ENCODE measurements around the gene FNIP1. TPM values are rescaled to one million over a fixed set of nuclear protein-coding genes. Genes with fewer than 3 reads are reported as not detected.

Gene FNIP1
- total RNA-seq, 2 donors from 2014 or later = 23.0 to 23.8 TPM

GRCh38 chr5:131795879-131796792 lies 681 bp downstream of the FNIP1 start:
- ATAC-seq (replicated peaks in 1 of 2) = peak; percentile 22
- H3K36me3 Mint-ChIP-seq (ENCODE audit: insufficient read depth in 2 of 2) = peaks cover 2 to 5% of the 10 kb centered on the region in 2 donors
- peaks cover 40% of the 10 kb centered on the region for H3K4me1 Mint-ChIP-seq (ENCODE audit: low read depth)

DNA sequence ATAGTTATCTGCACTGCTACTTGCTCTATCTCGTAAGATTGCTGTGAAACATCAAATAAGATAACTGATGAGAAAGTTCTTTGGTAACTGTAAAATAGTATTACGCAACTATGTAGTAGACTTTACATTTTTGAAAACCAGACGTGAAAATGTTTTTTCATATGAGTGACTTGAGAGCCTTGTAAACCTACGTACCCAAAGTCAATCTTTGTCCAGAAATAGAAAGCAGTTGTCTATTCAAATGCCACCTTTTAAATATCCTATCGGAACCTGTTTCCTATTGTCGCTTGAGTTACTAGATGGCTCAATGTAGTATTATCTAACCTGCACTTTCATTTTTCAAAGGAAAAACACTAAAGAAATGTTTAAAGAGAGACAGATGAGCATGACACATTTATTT lies 1.6 kb downstream of the FNIP1 start:
- H3K27ac Mint-ChIP-seq = peak overlapping the region; percentile 73
- peaks cover 49% of the 10 kb centered on the region for H3K4me1 Mint-ChIP-seq (ENCODE audit: low read depth)
- peaks cover 2 to 5% of the 10 kb centered on the region in 2 donors for H3K36me3 Mint-ChIP-seq (ENCODE audit: insufficient read depth in 2 of 2)
- DNase-seq (no peak), ATAC-seq (replicated peaks in 1 of 2) (no peak)
- H3K4me3 Mint-ChIP-seq = peak overlapping the region; percentile 94 to 95
- H3K9me3 Mint-ChIP-seq = no peaks in the 10 kb centered on the region
- no peaks in the 10 kb centered on the region for H3K27me3 Mint-ChIP-seq (ENCODE audit: low read depth)

More at GRCh38 chr5:131795879-131796792, 681 bp downstream of the FNIP1 start:
- peak; percentile 45 to 47 for DNase-seq
- Mint-ChIP-seq H3K27ac (peak overlapping the region; percentile 88), H3K4me3 (peak overlapping the region; percentile 94 to 95), H3K27me3 (ENCODE audit: low read depth) (no peaks in the 10 kb centered on the region), H3K9me3 (no peaks in the 10 kb centered on the region)

GRCh38 chr5:131794586-131794985 lies 2.2 kb downstream of the FNIP1 start:
- ATAC-seq (replicated peaks in 1 of 2) (no peak), DNase-seq (no peak)
- Mint-ChIP-seq H3K9me3 (peaks cover 0 to 2% of the 10 kb centered on the region in 2 donors), H3K36me3 (ENCODE audit: insufficient read depth in 2 of 2) (peaks cover 4 to 5% of the 10 kb centered on the region in 2 donors), H3K27me3 (ENCODE audit: low read depth) (no peaks in the 10 kb centered on the region), H3K4me3 (peak overlapping the region; percentile 41 to 56), H3K27ac (peak overlapping the region; percentile 23), H3K4me1 (ENCODE audit: low read depth) (peaks cover 52% of the 10 kb centered on the region)

GRCh38 chr5:131792896-131793295 lies 3.9 kb downstream of the FNIP1 start:
- H3K9me3 Mint-ChIP-seq = peaks cover 0 to 2% of the 10 kb centered on the region in 2 donors
- peaks cover 57% of the 10 kb centered on the region for H3K4me1 Mint-ChIP-seq (ENCODE audit: low read depth)
- no peak overlapping the region for H3K4me3 Mint-ChIP-seq
- H3K27me3 Mint-ChIP-seq (ENCODE audit: low read depth) = no peaks in the 10 kb centered on the region
- ATAC-seq (replicated peaks in 1 of 2) (no peak), DNase-seq (no peak)
- peaks cover 5% of the 10 kb centered on the region in 2 donors for H3K36me3 Mint-ChIP-seq (ENCODE audit: insufficient read depth in 2 of 2)
- H3K27ac Mint-ChIP-seq = no peak overlapping the region

DNA sequence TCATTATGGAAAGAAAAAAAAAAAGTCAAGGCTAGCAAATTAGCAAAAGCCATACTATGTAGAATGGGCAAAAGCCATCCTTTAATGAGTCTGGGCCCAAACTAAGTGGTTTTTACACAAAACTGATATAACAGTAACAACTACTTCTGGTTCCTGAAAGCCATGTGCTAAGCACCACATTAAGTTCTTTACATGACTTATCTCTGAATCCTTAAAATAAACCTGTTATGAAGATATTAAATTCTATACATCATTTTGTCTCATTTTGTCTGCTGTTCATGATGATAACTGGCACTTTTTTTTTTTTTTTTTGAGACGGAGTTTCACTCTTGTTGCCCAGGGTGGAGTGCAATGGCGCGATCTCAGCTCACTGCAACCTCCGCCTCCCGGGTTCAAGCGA lies 5.0 kb downstream of the FNIP1 start:
- Mint-ChIP-seq H3K27me3 (ENCODE audit: low read depth) (no peaks in the 10 kb centered on the region), H3K4me3 (no peak overlapping the region), H3K27ac (no peak overlapping the region), H3K4me1 (ENCODE audit: low read depth) (peaks cover 60% of the 10 kb centered on the region), H3K36me3 (ENCODE audit: insufficient read depth in 2 of 2) (peaks cover 5% of the 10 kb centered on the region in 2 donors), H3K9me3 (peaks cover 0 to 2% of the 10 kb centered on the region in 2 donors)
- ATAC-seq (replicated peaks in 1 of 2) (no peak), DNase-seq (no peak)

DNA sequence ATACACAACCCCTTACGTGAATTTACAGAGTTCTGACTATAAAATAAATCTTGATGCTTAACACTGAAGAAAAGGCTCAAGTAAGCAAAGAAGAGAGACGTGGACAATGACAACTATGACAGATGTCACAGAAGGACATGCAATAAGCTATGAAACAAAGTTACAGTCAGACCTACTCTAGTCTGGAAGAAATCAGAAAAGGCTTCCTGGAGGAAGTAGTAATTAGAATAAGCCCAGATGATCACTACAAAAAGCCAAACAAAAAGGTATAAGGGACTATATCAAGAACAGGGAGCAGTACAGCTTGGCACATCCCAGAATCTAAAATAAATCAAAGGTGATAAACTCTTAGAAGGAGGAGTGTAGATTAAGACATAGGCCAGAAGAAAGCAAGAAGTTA lies 6.3 kb downstream of the FNIP1 start:
- Mint-ChIP-seq H3K27me3 (ENCODE audit: low read depth) (no peaks in the 10 kb centered on the region), H3K27ac (no peak overlapping the region), H3K4me1 (ENCODE audit: low read depth) (peaks cover 55% of the 10 kb centered on the region), H3K4me3 (no peak overlapping the region), H3K9me3 (peaks cover 0 to 2% of the 10 kb centered on the region in 2 donors), H3K36me3 (ENCODE audit: insufficient read depth in 2 of 2) (peaks cover 2 to 5% of the 10 kb centered on the region in 2 donors)
- DNase-seq = no peak
- no peak for ATAC-seq (replicated peaks in 1 of 2)

GRCh38 chr5:131789765-131790164 lies 7.1 kb downstream of the FNIP1 start:
- Mint-ChIP-seq H3K4me3 (no peak overlapping the region), H3K27ac (no peak overlapping the region), H3K4me1 (ENCODE audit: low read depth) (peaks cover 47% of the 10 kb centered on the region), H3K36me3 (ENCODE audit: insufficient read depth in 2 of 2) (peaks cover 0 to 2% of the 10 kb centered on the region in 2 donors), H3K9me3 (peaks cover 0 to 2% of the 10 kb centered on the region in 2 donors), H3K27me3 (ENCODE audit: low read depth) (no peaks in the 10 kb centered on the region)
- ATAC-seq (replicated peaks in 1 of 2) = no peak
- DNase-seq = no peak

GRCh38 chr5:131787736-131788135 lies 9.1 kb downstream of the FNIP1 start:
- ATAC-seq (replicated peaks in 1 of 2) (no peak), DNase-seq (no peak)
- Mint-ChIP-seq H3K27me3 (ENCODE audit: low read depth) (no peaks in the 10 kb centered on the region), H3K4me1 (ENCODE audit: low read depth) (peaks cover 39% of the 10 kb centered on the region), H3K27ac (no peak overlapping the region), H3K4me3 (no peak overlapping the region), H3K9me3 (peaks cover 0 to 2% of the 10 kb centered on the region in 2 donors), H3K36me3 (ENCODE audit: insufficient read depth in 2 of 2) (peaks cover 0 to 2% of the 10 kb centered on the region in 2 donors)

- Mint-ChIP-seq H3K27ac (no peak overlapping the region), H3K27me3 (ENCODE audit: low read depth) (no peaks in the 10 kb centered on the region), H3K9me3 (peaks cover 1 to 2% of the 10 kb centered on the region in 2 donors), H3K36me3 (ENCODE audit: insufficient read depth in 2 of 2) (peaks cover 2 to 3% of the 10 kb centered on the region in 2 donors), H3K4me3 (no peak overlapping the region), H3K4me1 (ENCODE audit: low read depth) (peaks cover 39% of the 10 kb centered on the region)
- no peak for DNase-seq
- no peak for ATAC-seq (replicated peaks in 1 of 2)
These were observed 9.7 kb downstream of the FNIP1 start for GRCh38 chr5:131786900-131787692.

DNA sequence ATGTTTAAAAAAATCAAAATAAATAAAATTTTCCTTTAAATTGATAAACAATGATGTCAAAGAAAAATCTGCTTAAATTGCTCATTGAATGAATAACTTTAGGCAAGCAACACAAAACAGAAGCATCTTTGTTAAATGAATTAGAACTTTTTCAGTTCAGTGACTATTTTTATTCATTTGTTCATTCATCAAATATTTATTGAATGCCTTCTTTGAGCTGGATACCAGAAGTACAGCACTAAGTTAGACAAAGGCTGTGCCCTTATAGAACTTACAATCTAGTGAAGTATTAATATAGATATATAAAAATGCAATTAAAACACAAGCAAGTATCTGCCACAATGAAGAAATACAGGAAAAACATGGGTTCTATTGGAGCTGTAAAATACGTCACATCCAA lies 10.8 kb downstream of the FNIP1 start:
- ATAC-seq (replicated peaks in 1 of 2) (no peak), DNase-seq (no peak)
- H3K4me1 Mint-ChIP-seq (ENCODE audit: low read depth) = peaks cover 41% of the 10 kb centered on the region
- H3K27me3 Mint-ChIP-seq (ENCODE audit: low read depth) = no peaks in the 10 kb centered on the region
- H3K4me3 Mint-ChIP-seq = no peak overlapping the region
- peaks cover 2 to 3% of the 10 kb centered on the region in 2 donors for H3K36me3 Mint-ChIP-seq (ENCODE audit: insufficient read depth in 2 of 2)
- peaks cover 1 to 2% of the 10 kb centered on the region in 2 donors for H3K9me3 Mint-ChIP-seq
- H3K27ac Mint-ChIP-seq = no peak overlapping the region

GRCh38 chr5:131783874-131784273 lies 12.9 kb downstream of the FNIP1 start:
- Mint-ChIP-seq H3K27ac (no peak overlapping the region), H3K36me3 (ENCODE audit: insufficient read depth in 2 of 2) (peaks cover 0 to 5% of the 10 kb centered on the region in 2 donors), H3K27me3 (ENCODE audit: low read depth) (no peaks in the 10 kb centered on the region), H3K9me3 (peaks cover 0 to 1% of the 10 kb centered on the region in 2 donors), H3K4me3 (no peak overlapping the region), H3K4me1 (ENCODE audit: low read depth) (peaks cover 28% of the 10 kb centered on the region)
- ATAC-seq (replicated peaks in 1 of 2) (no peak), DNase-seq (no peak)

DNA sequence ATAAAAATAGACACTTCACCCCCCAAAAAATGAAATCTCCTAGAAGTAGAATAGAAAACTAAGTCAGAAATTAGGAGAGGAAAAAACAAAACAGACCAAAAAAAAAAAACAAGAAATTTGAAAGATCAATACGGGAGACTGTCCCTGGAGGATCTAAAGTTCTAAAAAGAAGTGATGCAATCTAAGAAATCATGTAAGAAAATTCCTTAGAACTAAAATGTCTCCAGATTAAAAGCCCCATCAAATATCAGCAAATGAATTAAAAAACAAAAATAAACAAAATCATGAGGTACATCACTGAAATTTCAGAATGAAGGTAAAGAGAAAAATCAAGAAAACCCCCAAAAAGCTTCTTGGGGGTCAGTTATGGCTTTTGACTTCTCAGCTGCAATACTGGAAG lies 13.5 kb downstream of the FNIP1 start:
- ATAC-seq (replicated peaks in 1 of 2) (no peak), DNase-seq (no peak)
- Mint-ChIP-seq H3K9me3 (peaks cover 0 to 1% of the 10 kb centered on the region in 2 donors), H3K4me3 (no peak overlapping the region), H3K36me3 (ENCODE audit: insufficient read depth in 2 of 2) (peaks cover 0 to 5% of the 10 kb centered on the region in 2 donors), H3K27me3 (ENCODE audit: low read depth) (no peaks in the 10 kb centered on the region), H3K27ac (peak overlapping the region; percentile 38), H3K4me1 (ENCODE audit: low read depth) (peaks cover 28% of the 10 kb centered on the region)

- peak overlapping the region; percentile 38 for H3K27ac Mint-ChIP-seq
These were observed 14.1 kb downstream of the FNIP1 start for GRCh38 chr5:131782717-131783116.

More at GRCh38 chr5:131782717-131783116, 14.1 kb downstream of the FNIP1 start:
- peaks cover 0 to 5% of the 10 kb centered on the region in 2 donors for H3K36me3 Mint-ChIP-seq (ENCODE audit: insufficient read depth in 2 of 2)
- peaks cover 1 to 2% of the 10 kb centered on the region in 2 donors for H3K9me3 Mint-ChIP-seq
- H3K4me3 Mint-ChIP-seq = no peak overlapping the region
- no peak for ATAC-seq (replicated peaks in 1 of 2)
- H3K4me1 Mint-ChIP-seq (ENCODE audit: low read depth) = peaks cover 23% of the 10 kb centered on the region
- no peaks in the 10 kb centered on the region for H3K27me3 Mint-ChIP-seq (ENCODE audit: low read depth)
- DNase-seq = no peak

Data from activated T-cell treated with anti-CD3 and anti-CD28 coated beads, Interleukin-2, amount 50 U/mL, for 72 hours (primary cell).